GM12878 (cell line): ENCODE measurements around the gene REPS1. TPM values are rescaled to one million over a fixed set of nuclear protein-coding genes. Genes with fewer than 3 reads are reported as not detected.

Source experiments
- ATAC-seq: fragments of 200-7000 bp; cut with Tn5 transposase; 3 replicates; pipeline ENCODE4 v1.9.1; 2020; ENCODE audit warnings: mild to moderate bottlenecking, moderate library complexity
- BruUV-seq: library from RNA; stranded (reverse); fragments of 400-500 nt; replicated peaks from 2 replicates; lab custom pipeline; 2021; lab: Mats Ljungman, UMichigan
- CTCF ChIA-PET: fragments of 300-600 bp; sonication (Branson Sonifier 250); formaldehyde crosslinking; extraction: SDS; loops from one replicate; lab custom pipeline; 2021; ENCODE audit warnings: inconsistent platforms; lab: Yijun Ruan, JAX
- POLR2A ChIA-PET: fragments of 350-600 bp; formaldehyde crosslinking; extraction: SDS; loops from one replicate; lab custom pipeline; 2021; ENCODE audit warnings: inconsistent platforms; lab: Charles Lee
- RAD21 ChIA-PET: fragments of 300-600 bp; sonication (Branson Sonifier 250); formaldehyde crosslinking; loops from one replicate; lab custom pipeline; 2023; ENCODE audit warnings: antibody characterized with exemption; ENCODE audit not compliant: unreplicated experiment; lab: Charles Lee
- SMC1A ChIA-PET: fragments of 300-600 bp; sonication (Branson Sonifier 250); formaldehyde crosslinking; loops from one replicate; lab custom pipeline; 2023; ENCODE audit not compliant: unreplicated experiment, uncharacterized antibody; lab: Charles Lee
- DNase-seq: peaks from one replicate; pipeline ENCODE4 v3.0.0-alpha.2; 2011; ENCODE audit warnings: low read depth, low spot score
- FAIRE-seq: peaks from 3 replicates; lab custom pipeline; 2011; peaks lifted over from hg19 to GRCh38; lab: Jason Lieb, UNC
- H2AFZ ChIP-seq: 2 replicates; pipeline ENCODE4 v1.6.0; 2011; ENCODE audit warnings: low read depth, low read length, control low read depth; ENCODE audit not compliant: control insufficient read depth
- H3K27ac ChIP-seq: 2 replicates; pipeline ENCODE4 v1.5.1; 2011; ENCODE audit warnings: control low read depth; ENCODE audit not compliant: control insufficient read depth, insufficient read depth
- H3K27me3 ChIP-seq, 2 experiments: replicated peaks in 1 of 2; 2 replicates each; pipeline versions ENCODE4 v1.6.0 to v1.6.1; 2011; ENCODE audit warnings: low read length in 1 of 2; ENCODE audit not compliant: control insufficient read depth in 2 of 2, insufficient read depth in 2 of 2
- H3K36me3 ChIP-seq, 2 experiments: 2 replicates each; pipeline ENCODE4 v1.5.1; 2011; ENCODE audit warnings: low read length in 1 of 2; ENCODE audit not compliant: control insufficient read depth in 2 of 2, insufficient read depth in 2 of 2
- H3K4me1 ChIP-seq: 2 replicates; pipeline ENCODE4 v1.6.1; 2011; ENCODE audit warnings: mild to moderate bottlenecking, low read length, moderate library complexity, mixed read lengths; ENCODE audit not compliant: control insufficient read depth, insufficient read depth
- H3K4me2 ChIP-seq: 2 replicates; pipeline ENCODE4 v1.6.0; 2011; ENCODE audit warnings: control low read depth; ENCODE audit not compliant: control insufficient read depth, insufficient read depth
- H3K4me3 ChIP-seq: fragments of 200-600 bp; sonication (generic); 2 replicates; pipeline ENCODE4 v1.5.1; 2016
- H3K79me2 ChIP-seq: 2 replicates; pipeline ENCODE4 v1.6.0; 2011; ENCODE audit warnings: low read length; ENCODE audit not compliant: control insufficient read depth, insufficient read depth
- H3K9ac ChIP-seq: 2 replicates; pipeline ENCODE4 v1.8.0; 2011; ENCODE audit warnings: low read length, control low read depth, mixed read lengths; ENCODE audit not compliant: control insufficient read depth, insufficient read depth
- H3K9me3 ChIP-seq: replicated peaks from 3 replicates; pipeline ENCODE4 v1.5.1; 2011; ENCODE audit warnings: mild to moderate bottlenecking, low read length; ENCODE audit not compliant: control insufficient read depth, insufficient read depth
- H4K20me1 ChIP-seq: 2 replicates; pipeline ENCODE4 v1.6.0; 2011; ENCODE audit not compliant: control insufficient read depth, insufficient read depth
- ATF3 ChIP-seq: IDR thresholded peaks from 2 replicates; pipeline ENCODE4 v1.6.1; 2011; ENCODE audit warnings: low read depth, mild to moderate bottlenecking, low read length, moderate library complexity, borderline replicate concordance; ENCODE audit errors: extremely low read depth
- CREM ChIP-seq: IDR thresholded peaks from 2 replicates; pipeline ENCODE4 v1.6.1; 2014; ENCODE audit warnings: antibody characterized with exemption, low read depth
- CTCF ChIP-seq, 3 experiments: IDR thresholded peaks in 2 of 3; conservative IDR thresholded peaks in 1 of 3; 2 replicates each; pipeline ENCODE4 v1.5.1; 2011; ENCODE audit warnings: low read depth in 3 of 3, low read length in 3 of 3, mild to moderate bottlenecking in 3 of 3, control low read depth in 2 of 3, moderate library complexity in 2 of 3, inconsistent platforms in 1 of 3, mixed read lengths in 1 of 3; ENCODE audit not compliant: control insufficient read depth in 2 of 3, insufficient read depth in 1 of 3; ENCODE audit errors: extremely low read depth in 1 of 3
- IRF3 ChIP-seq: fragments of 450-650 bp; IDR thresholded peaks from 2 replicates; pipeline ENCODE4 v1.6.1; 2014; ENCODE audit warnings: mild to moderate bottlenecking
- LARP7 ChIP-seq: fragments of 450-650 bp; IDR thresholded peaks from 2 replicates; pipeline ENCODE4 v1.6.1; 2017; ENCODE audit warnings: mild to moderate bottlenecking
- NR2C1 ChIP-seq: fragments of 450-650 bp; IDR thresholded peaks from 2 replicates; pipeline ENCODE4 v1.6.1; 2017; ENCODE audit warnings: antibody characterized with exemption, mild to moderate bottlenecking, moderate library complexity
- PAX5 ChIP-seq: IDR thresholded peaks from 2 replicates; pipeline ENCODE4 v1.6.1; 2011; ENCODE audit warnings: low read depth, low read length, borderline replicate concordance
- PKNOX1 ChIP-seq: fragments of 450-650 bp; IDR thresholded peaks from 2 replicates; pipeline ENCODE4 v1.6.1; 2016; ENCODE audit warnings: mild to moderate bottlenecking
- POLR2AphosphoS2 ChIP-seq: IDR thresholded peaks from 2 replicates; pipeline ENCODE4 v1.6.1; 2011; ENCODE audit warnings: low read depth, mild to moderate bottlenecking, low read length, improper control_type of control experiment, moderate library complexity
- POU2F2 ChIP-seq: IDR thresholded peaks from 3 replicates; pipeline ENCODE4 v1.6.1; 2011; ENCODE audit warnings: low read depth, mild to moderate bottlenecking, low read length, borderline replicate concordance
- WGBS: methylation state at CpG from one replicate; pipeline ENCODE4 v1.1.6; 2016; ENCODE audit warnings: low lambda C conversion rate; ENCODE audit not compliant: insufficient replicate concordance, insufficient coverage; ENCODE audit errors: missing lambda C conversion rate; 5-methylcytosine and 5-hydroxymethylcytosine counted together
- in situ Hi-C: fragments of 300-500 bp; cut with MboI; formaldehyde crosslinking; loops from 9 replicates; pipeline ENCODE4 v1.14.3; 2018; ENCODE audit warnings: mixed read lengths
- intact Hi-C: fragments of 100-400 bp; cut with micrococcal nuclease; formaldehyde crosslinking; loops from one replicate; pipeline ENCODE4 v1.14.2; 2022; ENCODE audit not compliant: unreplicated experiment
- polyA plus RNA-seq, 11 experiments: library from polyadenylated mRNA; depleted of rRNA in 4 of 11; unstranded in 6 of 11; stranded (reverse) in 5 of 11; fragments of >200 nt; fragmentation: Nextera tagmentation in 4 of 11; fragmentation: Illumina TruSeq in 1 of 11; extraction: Ambion mirVana in 4 of 11; extraction: Trizol in 1 of 11; gene quantifications; 1 replicate in 1 of 11; 2 replicates in 10 of 11; pipeline versions ENCODE4 v1.2.1 to v1.2.3, GENCODE V29; 2011 to 2016; ENCODE audit warnings: inconsistent platforms in 2 of 11, missing spikeins in 2 of 11, low read depth in 1 of 11
- total RNA-seq, 4 experiments: library from RNA; depleted of rRNA in 3 of 4; stranded (reverse); fragments of >200 nt in 3 of 4; fragmentation: Illumina TruSeq in 1 of 4; extraction: Trizol in 1 of 4; gene quantifications; 2 replicates each; pipeline versions ENCODE4 v1.2.1 to v1.2.3, GENCODE V29; 2013 to 2021
- TF ChIP-seq, protein P1 (sequence below): fragments of 450-650 bp; IDR thresholded peaks from 2 replicates; pipeline ENCODE4 v1.6.1; 2017; ENCODE audit warnings: antibody characterized with exemption, mild to moderate bottlenecking, moderate library complexity
- TF ChIP-seq, protein P2 (sequence below): fragments of 450-650 bp; IDR thresholded peaks from 2 replicates; pipeline ENCODE4 v1.6.1; 2017; ENCODE audit warnings: mild to moderate bottlenecking, low read depth, inconsistent platforms; ENCODE audit not compliant: poor library complexity, severe bottlenecking

REPS1 gene
- total and polyA plus RNA-seq, 10 of the 15 experiments (the other 5 are each of a cell fraction or from before 2014, with no cell fraction given): 13.7 to 59.3 (median 31.7) TPM

GRCh38 chr6:138873191-138873590 lies 114.9 kb downstream of the REPS1 start:
- H3K4me1 ChIP-seq: peaks cover 19% of the 10 kb centered on the region
- no peak overlapping the region for H3K27ac ChIP-seq
- no peaks in the 10 kb centered on the region for H3K27me3 ChIP-seq
- H2AFZ ChIP-seq: no peak overlapping the region
- H3K9me3 ChIP-seq: no peaks in the 10 kb centered on the region
- H4K20me1 ChIP-seq: no peaks in the 10 kb centered on the region
- SMC1A ChIA-PET: interaction anchor here (1.1 to 2.6 kb wide), 4 partner anchors 9 to 113 kb away, joined by 3 to 17 read pairs (median 3); no protein-coding TSS in a partner anchor
- POLR2A ChIA-PET: interaction anchor here (0.6 to 1.7 kb wide), 3 partner anchors 8 to 42 kb away, joined by 3 to 8 read pairs (median 3); no protein-coding TSS in a partner anchor
- in situ Hi-C loops (no loop called here), intact Hi-C loops (no loop called here)
- H3K9ac ChIP-seq: no peak overlapping the region
- H3K4me3 ChIP-seq: no peak overlapping the region
- no peaks in the 10 kb centered on the region for H3K79me2 ChIP-seq
- H3K36me3 ChIP-seq: no peaks in the 10 kb centered on the region
- RAD21 ChIA-PET: interaction anchor here (1.5 kb wide), 1 partner anchor 9 kb away, joined by 6 read pairs; no protein-coding TSS in a partner anchor
- FAIRE-seq: no peak
- no peak for ATAC-seq
- H3K4me2 ChIP-seq: no peak overlapping the region
- BruUV-seq: no TSS peak
- CTCF ChIA-PET: interaction anchor here (1.7 to 1.9 kb wide), 2 partner anchors 9 kb away, joined by 4 to 11 read pairs; no protein-coding TSS in a partner anchor
- 61% methylated on average over 8 of the region's 8 CpGs for whole genome bisulfite sequencing
- DNase-seq: no peak
- TF ChIP-seq POLR2AphosphoS2 (no peak), LARP7 (no peak), PAX5 (no peak), NR2C1 (no peak), POU2F2 (no peak), ATF3 (no peak), CTCF (IDR thresholded peaks at IDR 0.05 in 2 of 3, conservative IDR thresholded peaks at IDR 0.05 in 1 of 3; ENCODE audit: control insufficient read depth in 2 of 3, extremely low read depth in 1 of 3, insufficient read depth in 1 of 3, low read depth in 3 of 3, low read length in 3 of 3) (no peak), CREM (no peak), PKNOX1 (no peak), IRF3 (no peak)
- TF ChIP-seq, protein P1, sequence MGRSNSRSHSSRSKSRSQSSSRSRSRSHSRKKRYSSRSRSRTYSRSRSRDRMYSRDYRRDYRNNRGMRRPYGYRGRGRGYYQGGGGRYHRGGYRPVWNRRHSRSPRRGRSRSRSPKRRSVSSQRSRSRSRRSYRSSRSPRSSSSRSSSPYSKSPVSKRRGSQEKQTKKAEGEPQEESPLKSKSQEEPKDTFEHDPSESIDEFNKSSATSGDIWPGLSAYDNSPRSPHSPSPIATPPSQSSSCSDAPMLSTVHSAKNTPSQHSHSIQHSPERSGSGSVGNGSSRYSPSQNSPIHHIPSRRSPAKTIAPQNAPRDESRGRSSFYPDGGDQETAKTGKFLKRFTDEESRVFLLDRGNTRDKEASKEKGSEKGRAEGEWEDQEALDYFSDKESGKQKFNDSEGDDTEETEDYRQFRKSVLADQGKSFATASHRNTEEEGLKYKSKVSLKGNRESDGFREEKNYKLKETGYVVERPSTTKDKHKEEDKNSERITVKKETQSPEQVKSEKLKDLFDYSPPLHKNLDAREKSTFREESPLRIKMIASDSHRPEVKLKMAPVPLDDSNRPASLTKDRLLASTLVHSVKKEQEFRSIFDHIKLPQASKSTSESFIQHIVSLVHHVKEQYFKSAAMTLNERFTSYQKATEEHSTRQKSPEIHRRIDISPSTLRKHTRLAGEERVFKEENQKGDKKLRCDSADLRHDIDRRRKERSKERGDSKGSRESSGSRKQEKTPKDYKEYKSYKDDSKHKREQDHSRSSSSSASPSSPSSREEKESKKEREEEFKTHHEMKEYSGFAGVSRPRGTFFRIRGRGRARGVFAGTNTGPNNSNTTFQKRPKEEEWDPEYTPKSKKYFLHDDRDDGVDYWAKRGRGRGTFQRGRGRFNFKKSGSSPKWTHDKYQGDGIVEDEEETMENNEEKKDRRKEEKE: no peak
- TF ChIP-seq, protein P2, sequence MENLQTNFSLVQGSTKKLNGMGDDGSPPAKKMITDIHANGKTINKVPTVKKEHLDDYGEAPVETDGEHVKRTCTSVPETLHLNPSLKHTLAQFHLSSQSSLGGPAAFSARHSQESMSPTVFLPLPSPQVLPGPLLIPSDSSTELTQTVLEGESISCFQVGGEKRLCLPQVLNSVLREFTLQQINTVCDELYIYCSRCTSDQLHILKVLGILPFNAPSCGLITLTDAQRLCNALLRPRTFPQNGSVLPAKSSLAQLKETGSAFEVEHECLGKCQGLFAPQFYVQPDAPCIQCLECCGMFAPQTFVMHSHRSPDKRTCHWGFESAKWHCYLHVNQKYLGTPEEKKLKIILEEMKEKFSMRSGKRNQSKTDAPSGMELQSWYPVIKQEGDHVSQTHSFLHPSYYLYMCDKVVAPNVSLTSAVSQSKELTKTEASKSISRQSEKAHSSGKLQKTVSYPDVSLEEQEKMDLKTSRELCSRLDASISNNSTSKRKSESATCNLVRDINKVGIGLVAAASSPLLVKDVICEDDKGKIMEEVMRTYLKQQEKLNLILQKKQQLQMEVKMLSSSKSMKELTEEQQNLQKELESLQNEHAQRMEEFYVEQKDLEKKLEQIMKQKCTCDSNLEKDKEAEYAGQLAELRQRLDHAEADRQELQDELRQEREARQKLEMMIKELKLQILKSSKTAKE: no peak
